NCI-H748 treated with DMSO at 0.1 percent for 48 hours (cell line): ENCODE data around the gene NFE2.
"Not testable (repeated sequence)": the region's sequence is repeated elsewhere in the genome, so short reads cannot be mapped to it uniquely, and the experiment has no call there.

ENCODE experiments used
- DNase-seq: peaks from one replicate; lab custom pipeline; 2025; lab: John Stamatoyannopoulos, UW

Gene NFE2

DNA sequence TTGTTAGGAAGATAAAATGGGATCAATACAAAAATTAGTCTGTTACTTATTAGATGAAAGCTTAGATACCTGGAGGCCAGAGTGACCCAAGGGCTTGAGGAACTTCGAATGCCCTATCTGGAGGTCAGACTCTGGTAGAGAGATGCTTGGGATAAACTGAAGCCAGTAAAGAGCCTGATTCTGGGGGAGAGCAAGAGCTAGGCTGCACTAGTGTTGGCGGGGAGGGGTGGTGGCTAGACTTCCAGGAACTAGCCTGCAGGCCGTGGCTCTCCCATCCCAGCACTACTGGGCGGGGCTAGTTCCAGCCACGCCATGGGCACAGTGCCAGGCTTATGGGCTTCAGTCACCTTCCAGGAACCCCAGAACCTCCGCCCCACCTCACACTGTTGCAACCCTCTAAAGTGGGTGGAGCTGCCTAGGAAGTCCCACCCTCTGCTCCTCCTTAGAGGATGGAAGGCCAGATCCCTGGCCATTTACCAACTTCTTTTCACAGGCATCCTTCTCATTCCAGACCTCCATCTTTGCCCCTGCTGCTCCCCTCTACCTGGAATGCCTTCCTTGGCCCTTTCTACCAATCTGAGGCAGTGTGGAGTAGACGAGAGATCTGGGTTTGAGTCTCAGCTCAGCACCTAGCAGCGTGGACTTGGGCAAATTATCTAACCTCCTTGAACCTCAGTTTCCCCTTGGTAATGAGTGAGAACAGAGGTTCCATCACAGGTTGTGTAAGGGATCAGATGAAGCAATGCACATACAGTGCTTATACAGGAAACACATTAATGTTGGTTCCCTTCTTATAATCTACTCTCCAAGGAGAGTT is 6.3 kb upstream of the NFE2 start:
- peak; percentile 65 for DNase-seq

DNA sequence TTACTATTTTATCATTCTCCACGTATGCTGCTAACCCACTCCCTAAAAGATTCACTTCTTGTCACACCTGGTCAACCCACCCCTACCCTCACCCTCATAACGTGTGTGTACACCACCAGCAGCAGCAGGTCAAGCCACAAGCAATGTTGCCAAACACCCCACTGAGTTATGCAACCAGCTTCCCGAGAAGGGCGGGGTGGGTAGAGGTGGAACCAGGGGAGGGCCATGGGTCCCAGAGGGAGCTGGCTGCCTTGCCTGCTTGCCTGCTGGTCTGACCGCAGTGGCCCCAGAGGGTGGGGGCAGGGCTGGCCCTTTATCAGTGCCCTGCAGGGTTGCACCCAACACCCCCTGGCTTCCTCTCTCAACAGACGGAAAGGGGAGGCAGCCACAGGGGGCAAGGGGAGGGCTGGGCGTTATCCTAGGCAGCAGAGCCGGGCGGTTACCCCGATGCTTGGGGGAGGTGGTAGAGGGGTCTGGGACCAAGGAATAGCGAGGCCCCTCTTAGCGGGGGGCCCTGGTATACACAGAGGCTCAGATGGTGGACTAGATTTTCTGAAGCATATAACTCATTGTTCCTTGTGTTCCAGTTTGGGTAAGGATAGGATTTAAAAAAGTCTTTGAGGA is 3.5 kb upstream of the NFE2 start:
- DNase-seq: no peak

DNA sequence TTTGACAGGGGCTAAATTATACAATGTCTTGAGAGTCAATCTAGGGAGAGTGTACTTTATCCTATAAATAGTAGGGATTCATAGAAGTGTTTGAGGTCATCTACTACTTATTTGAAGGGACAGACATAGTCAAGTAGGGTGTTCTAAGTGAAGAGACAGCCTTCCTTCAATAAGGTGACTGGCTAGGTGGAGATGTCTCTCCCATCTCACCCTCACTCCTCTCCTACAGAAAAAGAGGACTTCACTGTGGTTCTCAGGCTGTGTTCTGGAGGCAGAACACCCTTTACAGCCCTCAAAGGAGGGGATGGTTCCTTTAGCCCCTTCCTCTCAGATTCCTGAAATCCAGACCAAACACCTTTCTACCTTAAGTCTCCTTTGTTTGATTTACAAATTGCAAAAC is 2.8 kb upstream of the NFE2 start:
- DNase-seq: no peak

DNA sequence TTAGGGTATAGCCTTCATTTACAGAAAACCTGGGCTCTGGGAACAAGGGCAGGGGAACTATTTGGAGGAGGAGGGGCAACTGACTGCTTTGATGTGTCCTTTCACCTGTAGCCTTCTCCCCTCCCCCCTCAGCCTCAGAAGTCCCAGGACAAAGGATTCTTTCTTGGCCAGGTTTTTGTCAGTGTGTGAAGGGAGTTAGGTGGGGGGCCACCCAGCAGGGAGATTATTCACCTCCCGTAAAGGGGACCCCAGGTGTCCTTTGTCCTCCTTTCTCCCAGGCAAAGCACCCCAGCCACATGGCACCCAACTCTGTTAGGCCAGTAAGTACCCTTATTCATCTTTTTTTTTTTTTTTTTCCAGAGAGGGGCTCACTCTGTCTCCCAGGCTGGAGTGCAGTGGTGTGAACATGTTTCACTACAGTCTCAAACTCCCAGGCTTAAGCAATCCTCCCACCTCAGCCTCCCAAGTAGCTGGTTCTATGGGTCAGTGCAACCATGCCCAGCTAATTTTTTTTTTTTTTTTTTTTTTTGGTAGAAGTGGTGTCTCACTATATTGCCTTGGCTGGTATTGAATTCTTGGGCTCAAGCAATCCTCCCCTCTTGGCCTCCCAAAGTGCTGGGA is 723 bp upstream of the NFE2 start:
- no peak for DNase-seq

DNA sequence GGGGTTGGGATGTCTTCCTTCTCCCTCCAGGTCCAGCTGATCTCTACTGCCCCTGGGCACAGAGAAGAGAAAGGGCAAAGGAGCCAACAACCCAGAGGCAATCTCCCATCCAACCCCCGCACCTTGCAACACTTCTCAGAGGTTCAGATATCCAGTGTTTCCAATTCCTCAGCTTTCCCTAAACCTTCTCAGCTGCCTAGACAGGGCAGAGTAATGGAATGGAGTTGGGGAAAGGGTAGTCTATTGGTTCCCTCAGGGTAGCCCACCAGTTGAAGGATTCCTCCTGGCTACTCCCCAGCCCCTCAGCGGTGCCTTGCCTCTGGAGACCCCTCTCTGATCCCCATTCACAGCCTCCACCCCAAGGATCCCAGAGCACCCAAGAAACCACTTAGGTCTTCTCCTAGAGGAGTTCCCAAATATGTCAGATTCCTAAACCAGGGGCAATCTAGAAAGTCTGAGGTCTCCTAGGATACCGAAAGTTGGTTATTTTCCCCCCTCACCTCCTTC is 537 bp downstream of the NFE2 start:
- no peak for DNase-seq

DNA sequence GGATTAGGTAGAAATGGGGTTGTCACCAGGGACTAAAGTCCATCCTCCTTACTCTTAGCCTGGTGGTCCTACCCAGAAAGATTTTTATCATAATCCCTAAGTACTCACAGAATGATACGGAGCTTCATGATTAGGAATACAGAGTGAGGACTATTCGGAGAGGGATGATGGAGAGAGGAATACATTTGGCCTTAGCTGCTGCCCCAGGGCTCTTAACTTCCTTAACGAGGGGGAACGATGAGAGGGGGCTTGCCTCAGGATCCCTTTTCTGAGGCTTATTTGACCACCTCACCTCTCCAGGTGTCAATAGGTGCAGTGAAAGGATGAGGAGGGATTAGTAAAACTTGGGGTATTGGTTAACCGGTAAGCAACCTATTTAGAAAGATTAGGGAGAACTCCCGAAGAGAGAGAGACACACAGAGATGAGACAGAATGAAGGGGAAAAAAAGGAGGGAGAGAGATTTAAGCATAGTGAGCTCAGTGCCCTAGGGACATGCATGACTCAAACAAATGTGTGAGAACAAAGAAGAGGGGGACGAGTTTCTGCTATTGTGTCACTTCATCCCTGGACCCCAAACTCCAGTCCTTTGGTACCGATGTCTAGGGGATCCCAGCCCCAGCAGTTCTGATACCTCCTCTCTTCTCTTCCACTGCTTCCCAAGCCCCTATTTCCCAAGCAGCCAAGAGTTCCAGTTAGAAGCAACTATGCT is 1.1 kb downstream of the NFE2 start:
- DNase-seq: no peak

DNA sequence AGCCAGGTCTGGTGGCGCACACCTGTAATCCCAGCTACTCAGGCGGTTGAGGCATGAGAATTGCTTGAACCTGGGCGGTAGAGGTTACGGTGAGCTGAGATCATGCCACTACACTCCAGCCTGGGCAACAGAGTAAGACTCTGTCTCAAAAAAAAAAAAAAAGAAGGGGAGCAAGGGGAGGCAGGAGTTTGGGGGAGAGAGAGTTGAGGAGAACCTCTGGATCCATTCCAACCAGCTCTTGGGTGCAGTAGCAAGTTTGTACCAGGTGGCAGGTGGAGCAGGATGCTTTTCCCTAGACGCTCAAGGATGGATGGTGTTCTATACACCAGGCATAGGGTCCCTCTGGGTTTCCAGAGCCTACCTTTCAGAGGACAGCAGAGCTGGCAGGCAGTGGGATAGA is 1.9 kb downstream of the NFE2 start:
- DNase-seq: no peak

DNA sequence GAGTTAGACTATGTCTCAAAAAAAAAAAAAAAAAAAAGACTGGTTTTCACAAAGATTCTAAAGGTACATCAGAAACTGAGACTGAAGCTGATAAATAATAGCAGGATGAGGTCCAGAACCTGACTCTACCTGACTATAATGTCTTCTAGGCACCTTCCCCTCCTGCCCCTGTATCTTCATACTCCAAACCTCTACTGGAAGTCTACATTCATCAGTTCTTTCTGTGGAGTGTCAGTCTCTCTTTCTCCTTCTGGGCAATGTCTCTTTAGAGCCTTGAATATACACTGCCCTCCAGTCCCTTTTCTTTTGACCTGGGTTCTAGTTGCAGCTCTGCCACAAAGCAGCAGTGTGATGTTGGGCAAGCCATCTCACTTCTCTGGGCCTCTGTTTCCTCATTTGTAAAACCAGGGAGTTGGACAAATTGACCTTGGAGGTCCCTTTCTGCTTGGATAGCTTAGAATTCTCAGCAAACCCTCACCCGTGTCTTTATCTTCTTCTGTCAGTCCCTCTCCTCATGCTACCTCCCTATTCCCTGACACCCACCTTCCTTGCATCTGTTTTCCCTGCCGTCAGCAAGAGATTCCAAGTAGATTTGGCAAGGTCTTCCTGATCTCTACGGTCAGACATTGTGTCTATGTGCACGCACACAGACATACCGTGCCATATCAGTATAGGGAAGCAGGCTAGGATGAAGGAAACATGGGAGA is 4.3 kb downstream of the NFE2 start:
- DNase-seq: no peak

DNA sequence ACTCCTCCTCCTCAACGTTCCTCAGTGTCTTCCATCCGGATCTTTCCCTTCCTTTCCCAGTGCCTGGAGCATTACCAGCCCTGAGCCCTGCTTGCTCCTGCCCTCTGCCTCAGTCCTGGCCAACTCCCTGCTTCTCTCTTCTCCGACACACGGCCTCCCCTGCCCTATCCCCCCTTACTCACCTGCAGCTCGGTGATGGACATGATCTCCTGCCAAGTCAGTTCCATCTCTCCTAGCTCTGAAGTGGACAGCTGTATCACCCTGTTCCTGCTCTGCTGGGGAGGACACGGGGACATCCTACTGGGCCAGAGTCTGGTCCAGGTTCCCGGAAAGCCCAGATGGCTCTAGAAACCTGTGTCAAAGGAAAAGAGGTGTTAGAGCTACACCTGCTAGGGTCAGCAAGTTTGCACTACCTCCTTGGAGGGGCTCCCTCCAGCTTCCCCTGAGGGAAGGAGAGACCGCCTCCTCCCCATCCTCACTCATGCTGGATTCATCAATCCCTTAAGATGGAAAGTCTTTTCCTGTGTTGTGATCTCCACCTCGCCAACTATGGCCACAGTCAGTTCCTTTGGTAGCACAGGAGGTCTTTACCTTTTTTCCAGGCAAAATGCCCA is 5.8 kb downstream of the NFE2 start:
- no peak for DNase-seq

DNA sequence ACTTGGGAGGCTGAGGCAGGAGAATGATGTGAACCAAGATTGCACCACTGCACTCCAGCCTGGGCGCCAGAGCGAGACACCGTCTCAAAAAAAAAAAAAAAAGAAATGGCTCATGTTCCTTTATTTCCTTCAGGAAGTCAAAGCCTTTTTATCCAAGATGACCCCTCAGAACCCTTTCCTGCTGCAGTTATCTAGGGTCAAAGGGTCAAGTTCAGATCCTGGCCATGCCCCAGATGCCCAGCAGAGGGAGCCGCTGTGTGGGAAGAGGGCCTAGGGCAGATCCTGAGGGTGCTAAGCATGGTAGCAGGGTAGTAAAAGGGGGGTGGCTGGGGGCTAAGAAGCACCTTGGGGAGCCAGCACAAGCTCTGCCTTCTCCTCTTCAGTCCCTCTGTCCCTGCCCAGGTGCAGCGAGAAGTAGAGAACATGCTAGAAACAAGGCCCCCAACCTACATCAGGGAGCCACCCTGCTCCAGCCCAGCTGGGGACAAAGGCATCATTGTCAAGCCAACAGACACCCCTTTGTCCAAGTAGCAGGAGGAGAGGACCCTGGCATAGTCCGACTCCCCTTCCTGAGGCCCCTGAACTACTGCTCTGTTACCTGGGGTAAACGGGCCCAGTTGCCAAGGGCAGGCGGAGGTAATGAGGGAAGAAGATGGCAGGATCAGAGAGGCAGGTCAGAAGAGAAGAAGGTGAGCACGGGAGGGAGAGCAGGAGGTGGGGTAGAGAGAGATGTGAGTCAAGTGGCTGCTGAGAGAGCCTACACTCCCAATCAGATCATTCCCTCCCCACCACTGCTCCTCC is 6.5 kb downstream of the NFE2 start:
- peak; percentile 50 for DNase-seq

DNA sequence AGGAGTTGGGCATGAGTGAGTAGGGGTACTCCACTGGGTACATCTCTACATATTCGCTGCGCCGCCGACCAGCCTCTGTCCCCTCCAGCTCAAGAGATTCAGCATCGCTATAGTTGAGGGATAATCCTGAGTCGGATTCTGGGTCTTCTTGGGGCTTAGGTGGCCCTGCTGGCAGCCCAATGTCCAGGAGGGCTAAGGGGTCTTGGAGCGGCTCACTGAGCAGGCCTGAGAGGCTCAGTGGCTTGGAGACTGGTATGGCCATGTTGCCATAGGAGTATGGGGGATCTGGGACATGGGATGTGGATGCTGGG is 7.9 kb downstream of the NFE2 start:
- no peak for DNase-seq

DNA sequence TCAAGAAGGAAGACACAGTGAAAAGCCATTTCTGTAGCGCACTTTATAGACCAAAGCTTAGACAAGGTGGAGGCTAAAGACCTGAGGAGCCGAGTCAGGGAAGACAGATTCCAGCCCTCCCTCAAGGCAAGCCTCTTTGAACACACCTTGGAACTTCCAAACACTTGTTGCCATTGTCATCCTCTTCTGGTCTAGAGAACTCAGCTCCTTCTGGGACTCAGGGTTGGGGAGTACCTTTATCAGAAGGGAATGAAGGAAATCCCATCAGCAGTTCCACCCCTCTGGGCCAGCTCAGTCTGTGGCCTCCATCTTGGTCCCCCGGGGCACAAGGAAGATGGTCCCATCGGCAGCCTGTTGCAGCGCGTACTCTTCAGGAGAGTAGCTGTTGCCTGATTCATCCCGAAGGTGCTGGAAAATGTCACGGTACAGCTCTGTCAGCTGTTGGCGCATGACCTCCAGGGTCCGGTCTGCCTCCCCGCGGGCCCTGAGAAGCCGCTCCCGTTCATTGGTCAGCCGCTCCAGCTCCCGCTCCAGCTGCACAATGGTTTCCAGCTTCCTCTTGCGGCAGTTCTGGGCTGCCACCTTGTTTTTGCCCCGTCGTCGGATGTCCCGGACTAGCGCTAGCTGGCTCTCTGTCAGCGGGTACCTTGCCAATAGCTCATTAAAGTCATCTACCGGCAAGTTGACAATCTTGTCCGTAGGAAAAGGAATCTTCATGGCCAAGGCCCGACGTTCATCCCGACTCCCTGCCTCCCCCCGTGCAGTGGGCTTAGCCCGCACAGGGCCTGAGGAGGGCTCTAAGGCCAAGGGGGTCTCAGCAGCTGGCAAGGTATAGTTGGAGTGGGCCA is 8.5 kb downstream of the NFE2 start:
- DNase-seq: no peak

DNA sequence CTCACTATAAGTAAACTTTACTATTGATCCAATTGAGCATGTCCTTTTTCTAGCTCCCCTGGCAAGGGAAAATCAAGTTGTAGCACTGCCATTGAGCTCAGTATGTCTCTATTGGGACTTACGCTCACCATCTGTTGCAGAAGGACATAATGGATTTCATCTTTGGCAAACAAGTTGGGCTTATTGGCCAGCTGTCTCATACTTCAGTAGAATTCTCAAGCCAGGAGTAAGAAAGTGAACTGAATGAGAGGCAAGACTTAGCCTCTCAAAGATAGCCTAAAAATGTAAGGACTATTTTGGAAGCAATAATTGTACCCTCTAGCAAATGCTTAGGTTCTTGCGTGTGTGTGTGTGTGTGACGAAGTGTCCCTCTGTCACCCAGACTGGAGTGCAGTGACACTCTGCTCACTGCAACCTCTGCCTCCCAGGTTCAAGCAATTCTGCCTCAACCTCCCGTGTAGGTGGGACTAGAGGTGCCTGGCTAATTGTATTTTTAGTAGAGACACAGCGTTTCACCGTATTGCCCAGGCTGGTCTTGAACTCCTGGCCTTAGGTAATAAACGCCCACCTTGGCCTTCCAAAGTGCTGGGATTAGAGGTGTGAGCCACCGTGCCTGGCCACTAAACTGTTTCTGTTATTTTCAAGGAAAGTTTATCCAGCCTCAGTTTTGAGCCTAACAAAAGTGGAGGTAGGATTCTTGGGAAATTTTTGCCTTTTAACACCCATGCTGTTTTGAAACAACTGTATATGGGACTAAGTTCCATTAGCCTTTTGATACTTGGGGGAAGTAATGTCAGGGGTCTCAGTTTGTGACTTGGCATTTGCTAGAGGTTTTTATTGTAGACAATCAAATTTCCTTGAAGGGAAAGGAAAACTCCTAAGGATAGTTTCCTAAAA is 13.3 kb downstream of the NFE2 start:
- no peak for DNase-seq

DNA sequence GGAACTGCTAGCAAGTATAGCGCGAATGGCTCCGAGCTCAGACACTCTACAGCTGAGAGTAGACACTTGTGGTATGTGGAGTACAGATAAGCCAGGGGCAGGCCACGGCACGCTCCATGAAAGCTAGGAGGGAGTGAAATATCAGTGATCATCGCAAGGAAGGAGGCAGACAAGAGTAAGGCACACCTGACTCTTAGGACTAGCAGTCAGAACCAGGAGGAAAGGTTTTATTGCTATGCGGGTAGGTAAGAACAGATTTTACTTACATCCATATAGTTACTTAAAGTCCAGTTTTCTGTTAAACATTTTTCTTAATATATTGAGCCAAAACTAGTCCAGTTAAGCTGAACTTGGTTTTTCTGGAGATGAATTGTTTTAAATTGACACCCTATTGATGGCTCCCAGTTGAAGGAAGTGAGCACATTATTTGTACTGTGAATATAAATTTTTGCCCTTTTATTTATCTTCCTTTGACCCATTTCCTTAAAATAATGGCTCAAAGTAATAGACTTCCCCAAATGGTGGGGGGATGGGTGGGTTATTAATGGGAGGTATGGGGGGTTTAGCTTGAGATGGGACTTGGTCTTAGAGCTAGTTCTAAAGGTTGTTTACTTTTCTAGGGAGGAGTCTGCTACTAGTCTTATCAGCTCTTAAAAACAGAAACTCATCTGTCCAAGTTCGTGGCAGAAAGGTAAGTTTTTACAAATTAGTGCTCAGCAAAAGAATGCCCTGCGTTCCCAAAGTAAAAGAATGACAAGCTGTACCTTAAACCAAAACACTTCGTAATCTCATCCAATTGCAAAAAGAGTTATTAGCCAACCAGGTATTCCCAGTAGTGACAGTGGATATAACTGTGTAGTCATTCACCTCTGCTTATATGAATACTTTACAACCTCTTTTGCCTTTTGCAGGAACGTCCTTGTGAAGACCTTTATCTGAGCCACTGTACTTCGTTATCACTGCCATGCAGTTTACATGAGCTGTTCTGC is 14.5 kb downstream of the NFE2 start:
- no peak for DNase-seq

DNA sequence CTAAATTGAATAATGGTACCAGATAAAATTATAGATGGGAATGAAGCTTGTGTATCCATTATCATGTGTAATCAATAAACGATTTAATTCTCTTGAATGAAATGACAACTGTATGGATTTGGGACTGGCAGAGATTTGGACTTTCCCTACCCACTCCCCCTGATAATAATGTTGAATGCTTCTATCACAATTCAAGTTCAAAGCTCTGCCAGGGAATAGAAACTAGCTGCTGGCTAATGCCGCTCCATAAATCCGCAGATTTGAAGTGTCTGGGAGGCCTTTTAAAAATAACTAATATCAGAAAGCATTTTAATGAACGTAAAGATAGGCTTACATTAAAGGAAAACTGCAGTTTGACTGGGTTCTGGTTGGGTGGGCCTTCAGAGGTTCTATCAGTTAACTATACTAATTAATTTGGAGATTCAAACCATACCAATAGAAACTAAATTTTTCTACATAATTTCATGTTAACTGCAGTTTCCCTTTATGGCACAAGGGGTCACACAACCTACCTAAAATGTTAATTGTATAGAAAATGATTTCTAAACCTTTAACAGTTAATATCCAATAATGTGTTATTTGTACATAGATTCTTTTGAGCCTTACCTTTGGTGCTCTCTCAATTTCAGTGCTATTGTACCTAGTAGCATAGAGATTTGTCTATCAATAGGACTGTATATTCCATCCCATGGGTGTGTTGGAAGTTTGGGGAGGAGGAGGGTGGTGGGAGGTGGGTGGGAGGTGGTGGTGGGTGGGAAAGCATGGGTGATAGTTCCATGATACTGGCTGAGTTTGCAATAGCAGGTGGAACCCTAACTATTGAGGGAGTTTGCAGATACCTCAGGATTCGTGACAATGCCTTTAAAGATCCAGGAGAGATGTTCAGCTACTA is 15.4 kb downstream of the NFE2 start:
- DNase-seq: no peak

DNA sequence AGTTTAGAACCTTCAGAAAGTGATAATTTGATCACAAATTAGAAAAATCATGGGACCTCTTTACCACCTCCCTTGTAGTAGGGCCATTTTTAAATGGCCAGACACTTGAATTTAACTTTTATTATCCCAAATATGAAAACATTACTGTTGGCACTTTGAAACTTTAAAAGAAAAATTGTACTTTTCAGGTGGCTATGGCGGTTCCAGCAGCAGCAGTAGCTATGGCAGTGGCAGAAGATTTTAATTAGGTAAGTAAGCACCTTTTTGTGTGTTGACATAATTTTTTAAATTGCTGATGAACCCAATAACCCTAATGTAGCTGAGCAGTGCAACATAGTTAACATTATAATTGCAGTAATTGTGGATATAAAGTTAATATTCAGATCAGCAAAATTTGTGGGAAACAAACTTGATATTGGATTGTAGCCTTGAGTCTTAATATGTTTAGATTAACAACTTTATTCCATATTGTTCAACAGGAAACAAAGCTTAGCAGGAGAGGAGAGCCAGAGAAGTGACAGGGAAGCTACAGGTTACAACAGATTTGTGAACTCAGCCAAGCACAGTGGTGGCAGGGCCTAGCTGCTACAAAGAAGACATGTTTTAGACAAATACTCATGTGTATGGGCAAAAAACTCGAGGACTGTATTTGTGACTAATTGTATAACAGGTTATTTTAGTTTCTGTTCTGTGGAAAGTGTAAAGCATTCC is 16.6 kb downstream of the NFE2 start:
- DNase-seq: not testable (repeated sequence)
